Nephron (organoid): Measurements from ENCODE around the gene PRKACB.
"Not testable (repeated sequence)": the region's sequence is repeated elsewhere in the genome, so short reads cannot be mapped to it uniquely, and the experiment has no call there.

Experiments
- H3K27ac Mint-ChIP-seq, 3 experiments: 2 replicates each; pipeline ENCODE4 v1.8.0; 2020; ENCODE audit warnings: mixed read lengths in 3 of 3, mild to moderate bottlenecking in 2 of 3, moderate library complexity in 1 of 3
- H3K27me3 Mint-ChIP-seq: 2 replicates; pipeline ENCODE4 v1.8.0; 2021; ENCODE audit warnings: low read depth, mild to moderate bottlenecking, moderate library complexity, mixed read lengths
- H3K36me3 Mint-ChIP-seq: 2 replicates; pipeline ENCODE4 v1.8.0; 2020; ENCODE audit warnings: low read depth, mixed read lengths
- H3K4me1 Mint-ChIP-seq: 2 replicates; pipeline ENCODE4 v1.8.0; 2020; ENCODE audit warnings: mixed read lengths
- H3K4me3 Mint-ChIP-seq, 3 experiments: 2 replicates each; pipeline ENCODE4 v1.8.0; 2020; ENCODE audit warnings: mild to moderate bottlenecking in 3 of 3, mixed read lengths in 3 of 3, moderate library complexity in 2 of 3
- H3K9me3 Mint-ChIP-seq: 2 replicates; pipeline ENCODE4 v1.8.0; 2020; ENCODE audit warnings: mixed read lengths
- CTCF ChIP-seq, 3 experiments: fragments of 200-600 bp; sonication (generic); IDR thresholded peaks; one replicate each; pipeline ENCODE4 v1.5.0; 2021; ENCODE audit warnings: antibody characterized with exemption in 3 of 3; ENCODE audit not compliant: unreplicated experiment in 3 of 3

PRKACB gene

DNA sequence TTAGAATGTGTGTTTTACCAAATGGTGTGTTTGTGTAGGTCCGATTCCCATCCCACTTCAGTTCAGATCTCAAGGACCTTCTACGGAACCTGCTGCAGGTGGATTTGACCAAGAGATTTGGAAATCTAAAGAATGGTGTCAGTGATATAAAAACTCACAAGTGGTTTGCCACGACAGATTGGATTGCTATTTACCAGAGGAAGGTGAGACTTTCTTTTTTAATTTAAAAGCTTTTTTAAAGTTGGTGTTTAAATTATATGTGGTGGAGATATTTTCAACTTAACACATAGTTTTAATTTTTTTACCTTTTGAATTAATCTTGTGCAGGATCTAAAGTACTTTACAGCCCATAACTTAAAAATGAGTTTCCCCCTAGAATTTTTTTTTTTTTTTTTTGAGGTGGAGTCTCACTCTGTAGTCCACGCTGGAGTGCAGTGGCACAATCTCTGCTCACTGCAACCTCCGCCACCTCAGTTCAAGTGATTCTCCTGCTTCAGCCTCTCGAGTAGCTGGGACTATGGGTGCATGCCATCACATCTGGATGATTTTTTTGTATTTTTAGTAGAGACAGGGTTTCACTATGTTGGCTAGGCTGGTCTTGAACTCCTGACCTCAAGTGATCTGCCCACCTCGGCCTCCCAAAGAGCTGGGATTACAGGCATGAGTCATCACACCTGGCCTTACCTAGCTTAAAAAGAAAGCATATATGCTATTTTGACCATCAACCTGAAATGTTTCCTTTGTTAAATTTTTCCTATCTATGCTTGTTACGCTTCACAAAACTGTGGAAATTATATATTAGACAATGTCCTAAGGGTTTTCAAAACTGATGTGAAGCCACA is 70.3 kb downstream of the PRKACB start:
- no peak overlapping the region for H3K4me3 Mint-ChIP-seq
- no peak for TF ChIP-seq CTCF (IDR thresholded peaks at IDR 0.05; ENCODE audit: unreplicated experiment in 3 of 3)

GRCh38 chr1:84217239-84217638 is 73.2 kb downstream of the PRKACB start:
- peaks cover 25% of the 10 kb centered on the region for H3K9me3 Mint-ChIP-seq
- no peak for TF ChIP-seq CTCF (IDR thresholded peaks at IDR 0.05; ENCODE audit: unreplicated experiment in 3 of 3)
- H3K27me3 Mint-ChIP-seq: no peaks in the 10 kb centered on the region
- H3K4me1 Mint-ChIP-seq: no peaks in the 10 kb centered on the region
- peaks cover 57% of the 10 kb centered on the region for H3K36me3 Mint-ChIP-seq
- H3K27ac Mint-ChIP-seq: no peak overlapping the region
- no peak overlapping the region for H3K4me3 Mint-ChIP-seq

More for the DNA sequence above, 70.3 kb downstream of the PRKACB start:
- no peaks in the 10 kb centered on the region for H3K4me1 Mint-ChIP-seq
- H3K36me3 Mint-ChIP-seq: peaks cover 34% of the 10 kb centered on the region
- H3K27me3 Mint-ChIP-seq: no peaks in the 10 kb centered on the region
- H3K9me3 Mint-ChIP-seq: no peaks in the 10 kb centered on the region
- H3K27ac Mint-ChIP-seq: no peak overlapping the region

- Mint-ChIP-seq H3K4me3 (no peak overlapping the region), H3K27me3 (no peaks in the 10 kb centered on the region), H3K36me3 (peaks cover 67% of the 10 kb centered on the region), H3K27ac (no peak overlapping the region), H3K4me1 (no peaks in the 10 kb centered on the region), H3K9me3 (peaks cover 47% of the 10 kb centered on the region)
- TF ChIP-seq CTCF (IDR thresholded peaks at IDR 0.05; ENCODE audit: unreplicated experiment in 3 of 3): no peak
Observed at GRCh38 chr1:84223751-84224432, 79.8 kb downstream of the PRKACB start.

DNA sequence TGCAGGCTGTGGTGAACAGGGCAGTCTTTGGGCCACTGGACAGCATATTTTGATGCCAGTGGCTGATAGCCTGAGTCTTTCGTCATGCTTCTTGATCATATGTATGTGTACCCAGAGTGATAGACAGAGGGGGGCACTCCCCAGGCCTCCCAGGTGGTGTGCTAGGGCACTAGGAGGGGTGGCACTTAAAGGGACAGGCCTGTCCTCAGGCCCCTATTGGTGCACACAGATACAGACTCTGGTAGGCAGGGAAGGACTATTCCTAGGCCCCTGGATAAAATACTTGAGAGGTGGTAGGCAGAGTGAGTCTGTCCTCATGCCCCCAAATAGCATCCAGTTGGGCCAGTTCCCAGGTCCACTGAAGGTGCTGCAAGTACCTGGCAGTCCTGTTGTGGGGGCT is 80.8 kb downstream of the PRKACB start:
- H3K9me3 Mint-ChIP-seq: peaks cover 42% of the 10 kb centered on the region
- H3K36me3 Mint-ChIP-seq: peaks cover 57% of the 10 kb centered on the region
- H3K4me1 Mint-ChIP-seq: no peaks in the 10 kb centered on the region
- no peaks in the 10 kb centered on the region for H3K27me3 Mint-ChIP-seq
- H3K4me3 Mint-ChIP-seq: no peak overlapping the region
- no peak for TF ChIP-seq CTCF (IDR thresholded peaks at IDR 0.05; ENCODE audit: unreplicated experiment in 3 of 3)
- no peak overlapping the region for H3K27ac Mint-ChIP-seq

GRCh38 chr1:84225646-84226045 is 81.6 kb downstream of the PRKACB start:
- H3K27ac Mint-ChIP-seq: no peak overlapping the region
- TF ChIP-seq CTCF (IDR thresholded peaks at IDR 0.05; ENCODE audit: unreplicated experiment in 3 of 3): no peak

DNA sequence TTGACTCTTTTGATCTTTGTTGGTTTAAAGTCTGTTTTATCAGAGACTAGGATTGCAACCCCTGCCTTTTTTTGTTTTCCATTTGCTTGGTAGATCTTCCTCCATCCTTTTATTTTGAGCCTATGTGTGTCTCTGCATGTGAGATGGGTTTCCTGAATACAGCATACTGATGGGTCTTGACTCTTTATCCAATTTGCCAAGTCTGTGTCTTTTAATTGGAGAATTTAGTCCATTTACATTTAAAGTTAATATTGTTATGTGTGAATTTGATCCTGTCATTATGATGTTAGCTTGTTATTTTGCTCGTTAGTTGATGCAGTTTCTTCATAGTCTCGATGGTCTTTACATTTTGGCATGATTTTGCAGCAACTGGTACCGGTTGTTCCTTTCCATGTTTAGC is 88.6 kb downstream of the PRKACB start:
- Mint-ChIP-seq H3K9me3 (peaks cover 18% of the 10 kb centered on the region), H3K36me3 (peaks cover 40% of the 10 kb centered on the region)
- not testable (repeated sequence) for H3K27ac Mint-ChIP-seq, H3K4me1 Mint-ChIP-seq, H3K4me3 Mint-ChIP-seq, H3K27me3 Mint-ChIP-seq

More at GRCh38 chr1:84225646-84226045, 81.6 kb downstream of the PRKACB start:
- Mint-ChIP-seq H3K36me3 (peaks cover 49% of the 10 kb centered on the region), H3K27me3 (no peaks in the 10 kb centered on the region), H3K4me3 (no peak overlapping the region), H3K4me1 (no peaks in the 10 kb centered on the region), H3K9me3 (peaks cover 37% of the 10 kb centered on the region)
